Activated CD4-positive, alpha-beta T cell treated with anti-CD3 and anti-CD28 coated beads, Interleukin-2, amount 10 ng/mL, durations not matched to agents 24 days and 14 days (primary cell): ENCODE results near the gene LEMD3. TPM values are rescaled to one million over a fixed set of nuclear protein-coding genes. Genes with fewer than 3 reads are reported as not detected.
"Not testable (repeated sequence)": the region's sequence is repeated elsewhere in the genome, so short reads cannot be mapped to it uniquely, and the experiment has no call there.

Source experiments
- DNase-seq: peaks from one replicate; pipeline ENCODE4 v3.0.0; 2022
- H3K27ac Mint-ChIP-seq: one replicate; pipeline ENCODE4 v1.8.0; 2022; ENCODE audit warnings: mild to moderate bottlenecking, mixed read lengths
- H3K27me3 Mint-ChIP-seq: one replicate; pipeline ENCODE4 v1.8.0; 2022; ENCODE audit warnings: mixed read lengths
- H3K36me3 Mint-ChIP-seq: one replicate; pipeline ENCODE4 v1.8.0; 2022; ENCODE audit warnings: low read depth, mild to moderate bottlenecking, mixed read lengths
- H3K4me1 Mint-ChIP-seq: one replicate; pipeline ENCODE4 v1.8.0; 2021; ENCODE audit warnings: mixed read lengths
- H3K4me3 Mint-ChIP-seq: one replicate; pipeline ENCODE4 v1.8.0; 2022; ENCODE audit warnings: mild to moderate bottlenecking, moderate library complexity, mixed read lengths
- H3K9me3 Mint-ChIP-seq: one replicate; pipeline ENCODE4 v1.8.0; 2021; ENCODE audit warnings: mixed read lengths
- intact Hi-C: fragments of 100-400 bp; cut with micrococcal nuclease; formaldehyde crosslinking; loops from one replicate; pipeline ENCODE4 v1.15.1; 2023
- total RNA-seq: library from RNA; stranded (reverse); gene quantifications from 2 replicates; pipeline ENCODE4 v1.2.3, GENCODE V29; 2022

LEMD3 gene
- total RNA-seq, 1 donor from 2014 or later, result 30.0 TPM

- no peaks in the 10 kb centered on the region for H3K36me3 Mint-ChIP-seq
- H3K9me3 Mint-ChIP-seq, result no peaks in the 10 kb centered on the region
- peaks cover 44% of the 10 kb centered on the region for H3K27me3 Mint-ChIP-seq
- H3K27ac Mint-ChIP-seq, result no peak overlapping the region
- no peak overlapping the region for H3K4me3 Mint-ChIP-seq
- H3K4me1 Mint-ChIP-seq, result peaks cover 2% of the 10 kb centered on the region
- no peak for DNase-seq
- intact Hi-C loops, result no loop called here
Observed at GRCh38 chr12:65282840-65283239, 113.5 kb downstream of the LEMD3 start.

DNA sequence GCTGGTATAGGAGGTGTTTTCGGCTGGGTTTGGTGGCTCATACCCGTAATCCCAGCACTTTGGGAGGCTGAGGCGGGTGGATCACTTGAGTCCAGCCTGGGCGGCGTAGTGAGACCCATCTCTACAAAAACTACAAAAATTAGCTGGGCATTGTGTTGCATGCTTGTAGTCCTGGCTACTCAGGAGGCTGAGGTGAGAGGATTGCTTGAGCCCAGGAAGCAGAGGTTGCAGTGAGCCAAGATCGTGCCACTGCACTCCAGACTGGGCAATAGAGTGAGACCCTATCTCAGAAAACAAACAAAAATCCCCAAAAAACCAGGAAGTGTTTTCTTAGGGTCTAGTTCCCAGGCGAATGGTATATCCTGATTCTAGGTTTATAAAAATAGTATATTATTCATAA lies 116.1 kb downstream of the LEMD3 start:
- H3K9me3 Mint-ChIP-seq, DNase-seq, intact Hi-C loops, H3K4me3 Mint-ChIP-seq, H3K27ac Mint-ChIP-seq, H3K36me3 Mint-ChIP-seq, H3K4me1 Mint-ChIP-seq: not testable (repeated sequence)
- H3K27me3 Mint-ChIP-seq, result peaks cover 30% of the 10 kb centered on the region

DNA sequence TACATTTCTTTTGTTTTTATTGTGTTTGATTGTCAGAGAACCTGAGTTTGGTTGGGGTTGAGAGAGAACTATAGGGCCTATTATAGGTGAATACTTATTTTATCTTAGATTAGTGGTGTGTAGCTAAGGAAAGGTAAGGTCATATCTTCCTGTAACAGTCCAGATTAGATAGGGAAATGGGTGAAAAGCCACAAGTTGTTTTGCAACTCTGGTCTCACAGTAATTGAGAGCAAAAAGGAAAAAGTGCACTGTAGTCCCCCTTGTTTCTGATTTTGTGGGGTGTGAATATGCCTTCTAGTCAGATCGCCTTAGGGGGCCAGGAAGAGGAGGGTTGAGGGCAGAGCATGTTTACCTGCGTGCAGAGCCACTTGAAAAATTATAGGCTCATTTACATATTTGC lies 118.0 kb downstream of the LEMD3 start:
- intact Hi-C loops, result no loop called here
- Mint-ChIP-seq H3K4me1 (no peaks in the 10 kb centered on the region), H3K36me3 (no peaks in the 10 kb centered on the region), H3K27me3 (peaks cover 14% of the 10 kb centered on the region), H3K4me3 (no peak overlapping the region), H3K27ac (no peak overlapping the region), H3K9me3 (no peaks in the 10 kb centered on the region)
- DNase-seq, result no peak

DNA sequence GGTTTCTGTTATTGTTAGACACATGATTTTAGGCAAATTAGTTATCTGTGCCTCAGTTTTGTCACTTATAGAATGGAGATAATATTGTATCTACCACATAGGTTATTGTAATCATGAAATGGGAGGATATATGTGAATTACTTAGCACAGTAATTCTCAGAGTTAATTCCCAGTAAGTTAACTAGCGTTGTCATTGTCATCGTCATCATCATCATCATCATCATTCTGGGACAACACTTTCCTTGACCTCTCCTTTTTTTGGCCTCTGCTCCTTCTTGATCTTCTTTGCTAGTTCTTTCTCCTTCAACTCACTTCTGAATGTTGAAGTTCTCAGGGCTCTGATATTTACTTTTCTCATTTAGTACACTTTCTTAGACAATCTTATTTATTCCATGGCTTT lies 122.9 kb downstream of the LEMD3 start:
- no peaks in the 10 kb centered on the region for H3K36me3 Mint-ChIP-seq

GRCh38 chr12:65293735-65294134 lies 124.4 kb downstream of the LEMD3 start:
- Mint-ChIP-seq H3K27ac (no peak overlapping the region), H3K9me3 (no peaks in the 10 kb centered on the region), H3K4me1 (no peaks in the 10 kb centered on the region), H3K36me3 (no peaks in the 10 kb centered on the region), H3K27me3 (peaks cover 7% of the 10 kb centered on the region), H3K4me3 (no peak overlapping the region)
- DNase-seq, result no peak
- intact Hi-C loops, result no loop called here

More for the DNA sequence above, 122.9 kb downstream of the LEMD3 start:
- Mint-ChIP-seq H3K27me3 (peaks cover 9% of the 10 kb centered on the region), H3K4me1 (no peaks in the 10 kb centered on the region), H3K9me3 (no peaks in the 10 kb centered on the region), H3K4me3 (no peak overlapping the region), H3K27ac (no peak overlapping the region)
- DNase-seq, result no peak
- intact Hi-C loops, result no loop called here

GRCh38 chr12:65294641-65295262 lies 125.4 kb downstream of the LEMD3 start:
- DNase-seq, result no peak
- Mint-ChIP-seq H3K9me3 (no peaks in the 10 kb centered on the region), H3K27me3 (peaks cover 9% of the 10 kb centered on the region), H3K4me1 (no peaks in the 10 kb centered on the region), H3K36me3 (no peaks in the 10 kb centered on the region), H3K27ac (no peak overlapping the region), H3K4me3 (no peak overlapping the region)
- intact Hi-C loops, result no loop called here

GRCh38 chr12:65296508-65297265 lies 127.3 kb downstream of the LEMD3 start:
- intact Hi-C loops, result no loop called here
- DNase-seq, result no peak
- no peak overlapping the region for H3K27ac Mint-ChIP-seq
- H3K9me3 Mint-ChIP-seq, result no peaks in the 10 kb centered on the region
- no peak overlapping the region for H3K4me3 Mint-ChIP-seq
- no peaks in the 10 kb centered on the region for H3K36me3 Mint-ChIP-seq
- peaks cover 15% of the 10 kb centered on the region for H3K27me3 Mint-ChIP-seq
- no peaks in the 10 kb centered on the region for H3K4me1 Mint-ChIP-seq

Other genes starting within 250 kb of the LEMD3 start
- not detected in 2 replicates for gene WIF1, start 48.3 kb upstream of the LEMD3 start, total RNA-seq
- not detected in 2 replicates for gene MSRB3, start 109.1 kb downstream of the LEMD3 start, total RNA-seq